ENCODE data around the gene KCTD21.

DNA sequence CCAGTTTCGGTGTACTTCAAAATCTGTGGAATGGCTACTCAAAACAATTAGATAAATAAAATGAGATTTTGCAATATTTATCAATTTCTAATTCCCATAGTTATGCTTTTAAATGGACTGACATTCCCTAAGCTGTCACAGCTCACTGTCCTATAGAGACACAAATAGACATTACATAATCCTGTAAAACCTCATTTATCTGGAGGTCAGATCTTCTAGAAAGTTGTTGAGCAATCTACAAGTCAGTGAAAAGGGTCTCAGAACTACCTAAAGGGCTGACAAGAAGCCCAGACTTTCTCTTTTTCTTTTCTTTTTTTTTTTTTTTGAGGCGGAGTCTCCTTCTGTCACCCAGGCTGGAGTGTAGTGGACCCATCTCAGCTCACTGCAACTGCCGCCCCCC is 61.0 kb downstream of the KCTD21 start:
- TF ChIP-seq EZH2phosphoT487 (IDR thresholded peaks at IDR 0.05; ENCODE audit: insufficient read depth, low read depth): no peak
- TF ChIP-seq EZH2 (IDR thresholded peaks at IDR 0.05; ENCODE audit: insufficient read depth, poor library complexity, severe bottlenecking): no peak
